GM04504 (cell line): ENCODE data around the gene LRRC4B.
"Not testable (repeated sequence)": the region's sequence is repeated elsewhere in the genome, so short reads cannot be mapped to it uniquely, and the experiment has no call there.

Experiments
- DNase-seq: peaks from one replicate; pipeline ENCODE4 v3.0.0-alpha.2; 2012; ENCODE audit warnings: low read depth

LRRC4B gene

GRCh38 chr19:50485284-50485955, 82.8 kb downstream of the LRRC4B start:
- DNase-seq: no peak

DNA sequence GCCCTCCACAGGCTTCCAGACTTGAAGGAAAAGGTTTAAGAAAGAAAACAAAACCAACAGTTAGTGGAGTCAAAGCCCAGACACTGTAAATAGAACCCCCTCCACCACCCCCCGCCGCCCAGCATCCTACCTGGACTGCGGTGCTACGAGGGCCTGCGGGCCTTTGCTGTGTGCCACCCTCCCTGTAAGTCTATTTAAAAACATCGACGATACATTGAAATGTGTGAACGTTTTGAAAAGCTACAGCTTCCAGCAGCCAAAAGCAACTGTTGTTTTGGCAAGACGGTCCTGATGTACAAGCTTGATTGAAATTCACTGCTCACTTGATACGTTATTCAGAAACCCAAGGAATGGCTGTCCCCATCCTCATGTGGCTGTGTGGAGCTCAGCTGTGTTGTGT, 85.3 kb downstream of the LRRC4B start:
- no peak for DNase-seq

DNA sequence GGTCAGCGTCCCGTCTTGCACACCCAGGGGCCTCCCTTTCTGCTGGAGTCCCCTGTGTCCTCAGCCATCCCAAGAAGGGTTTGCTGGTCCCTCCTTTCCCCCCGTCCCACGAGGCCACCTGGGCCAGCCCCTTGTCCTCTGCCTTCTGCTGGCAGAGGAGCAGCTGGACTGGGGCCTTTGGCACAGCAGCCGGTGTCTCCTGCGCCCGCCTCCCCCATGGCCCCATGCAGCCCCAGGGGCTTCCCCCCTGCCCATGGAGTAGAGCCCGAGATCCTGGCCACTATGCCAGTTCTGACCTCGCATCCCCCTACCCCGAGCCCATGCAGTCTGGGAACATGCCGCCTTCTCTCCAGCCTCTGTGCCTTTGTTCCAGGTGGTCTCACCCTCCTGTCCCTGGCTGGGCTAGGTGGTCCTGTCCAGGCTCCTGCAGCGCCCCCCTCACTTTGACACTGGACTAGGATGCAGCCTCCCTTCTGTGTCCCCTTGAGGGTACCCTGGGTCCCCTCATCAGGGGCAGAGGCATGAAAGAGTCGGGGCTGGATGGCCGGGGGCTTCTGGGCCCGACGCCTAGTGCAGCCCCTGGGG, 85.9 kb downstream of the LRRC4B start:
- no peak for DNase-seq

DNA sequence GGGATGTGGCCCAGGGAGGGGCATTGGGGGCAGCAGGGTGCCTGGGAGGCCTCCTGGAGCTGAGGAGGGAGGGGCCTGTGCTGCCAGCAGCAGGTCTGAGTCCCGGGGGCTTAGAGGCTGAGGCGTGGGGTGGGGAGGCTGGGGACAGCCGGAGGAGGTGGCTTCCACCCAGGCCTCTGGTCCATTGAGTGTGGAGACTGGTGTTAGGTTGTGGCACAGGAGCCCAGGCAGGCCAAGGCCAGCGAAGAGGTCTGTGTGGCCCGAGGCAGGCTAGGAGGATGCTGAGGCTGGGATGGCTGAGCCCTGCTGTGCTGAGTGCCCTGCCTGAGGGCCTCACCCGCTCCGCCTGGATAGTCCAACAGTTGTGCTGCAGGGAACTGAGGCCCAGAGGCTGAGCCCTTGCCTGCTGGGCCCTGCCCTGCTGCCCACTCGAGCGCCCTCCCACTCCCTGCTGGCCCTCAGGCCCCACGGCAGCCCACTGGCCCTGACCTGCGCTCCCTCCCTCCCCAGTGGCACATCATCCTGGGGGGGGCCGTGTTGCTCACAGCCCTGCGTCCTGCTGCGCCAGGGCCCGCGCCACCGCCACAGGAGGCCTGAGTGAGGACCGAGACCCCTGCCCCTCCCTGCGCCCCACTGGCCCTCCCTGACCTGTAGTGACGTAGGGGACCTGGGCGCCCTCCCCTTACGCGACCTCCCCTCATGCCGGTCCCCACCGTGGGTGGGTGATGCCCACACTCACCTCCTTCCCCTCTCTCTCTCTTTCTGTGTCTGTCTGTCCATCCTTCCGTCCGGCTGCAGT, 86.7 kb downstream of the LRRC4B start:
- no peak for DNase-seq

GRCh38 chr19:50480281-50481111, 87.7 kb downstream of the LRRC4B start:
- DNase-seq: no peak

DNA sequence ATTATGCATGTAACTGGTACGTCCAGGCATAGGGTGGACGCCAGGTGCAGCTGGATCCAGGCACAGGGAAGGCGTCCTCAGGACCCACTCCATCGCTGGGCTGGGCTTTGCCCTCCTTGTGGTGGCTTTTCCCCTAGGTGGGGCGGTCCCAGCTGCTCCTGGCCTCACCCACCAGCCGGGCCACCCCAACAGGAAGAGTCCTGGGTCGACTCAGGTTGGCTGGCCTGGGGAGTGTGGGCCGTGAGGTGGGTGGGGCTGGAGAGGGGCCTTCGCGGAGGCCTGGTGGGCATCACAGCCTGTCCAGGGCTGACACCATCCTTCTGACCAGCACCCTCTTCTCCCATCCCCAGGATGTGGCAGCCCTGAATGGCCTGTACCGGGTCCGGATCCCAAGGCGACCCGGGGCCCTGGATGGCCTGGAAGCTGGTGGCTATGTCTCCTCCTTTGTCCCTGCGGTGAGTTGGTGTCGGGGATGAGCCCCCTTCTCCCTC, 88.4 kb downstream of the LRRC4B start:
- DNase-seq: no peak

GRCh38 chr19:50478901-50479715, 89.1 kb downstream of the LRRC4B start:
- DNase-seq: no peak

DNA sequence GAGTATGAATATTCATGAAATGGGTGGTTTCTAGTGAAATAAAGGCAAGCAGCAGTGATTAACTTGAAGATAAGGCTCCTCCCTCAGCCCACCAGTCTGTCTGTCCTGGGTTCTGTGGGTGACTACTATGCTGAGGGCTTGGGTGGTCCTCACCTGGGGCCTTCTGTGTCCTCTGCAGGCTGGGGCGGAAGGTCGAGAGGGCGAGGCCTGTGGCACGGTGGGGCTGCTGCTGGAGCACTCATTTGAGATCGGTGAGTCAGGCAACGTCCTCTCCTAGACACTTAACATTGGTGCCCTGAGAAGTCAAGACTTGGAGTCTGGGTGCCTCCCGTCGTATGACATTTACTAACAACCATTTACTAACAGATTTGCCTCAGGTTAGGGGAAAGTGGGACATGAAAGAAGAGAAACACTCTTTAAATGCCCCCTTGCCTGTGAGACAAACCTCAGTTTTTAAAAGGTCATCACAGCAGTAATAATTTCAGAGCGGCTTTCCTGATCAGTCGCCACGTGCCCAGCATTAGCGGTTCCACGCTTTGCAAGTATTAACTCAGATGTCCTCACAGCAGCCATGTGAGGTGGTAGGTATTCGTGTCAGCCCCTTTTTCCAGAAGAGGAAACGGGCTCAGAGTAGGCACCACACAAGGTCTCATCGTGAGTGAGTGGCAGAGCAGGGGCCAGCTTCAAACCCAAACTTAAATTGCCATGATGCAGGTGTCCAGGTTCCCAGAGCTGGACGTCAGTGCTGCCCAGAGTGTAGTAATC, 90.3 kb downstream of the LRRC4B start:
- no peak for DNase-seq

- DNase-seq: no peak
These were observed 91.4 kb downstream of the LRRC4B start for GRCh38 chr19:50476907-50477238.

DNA sequence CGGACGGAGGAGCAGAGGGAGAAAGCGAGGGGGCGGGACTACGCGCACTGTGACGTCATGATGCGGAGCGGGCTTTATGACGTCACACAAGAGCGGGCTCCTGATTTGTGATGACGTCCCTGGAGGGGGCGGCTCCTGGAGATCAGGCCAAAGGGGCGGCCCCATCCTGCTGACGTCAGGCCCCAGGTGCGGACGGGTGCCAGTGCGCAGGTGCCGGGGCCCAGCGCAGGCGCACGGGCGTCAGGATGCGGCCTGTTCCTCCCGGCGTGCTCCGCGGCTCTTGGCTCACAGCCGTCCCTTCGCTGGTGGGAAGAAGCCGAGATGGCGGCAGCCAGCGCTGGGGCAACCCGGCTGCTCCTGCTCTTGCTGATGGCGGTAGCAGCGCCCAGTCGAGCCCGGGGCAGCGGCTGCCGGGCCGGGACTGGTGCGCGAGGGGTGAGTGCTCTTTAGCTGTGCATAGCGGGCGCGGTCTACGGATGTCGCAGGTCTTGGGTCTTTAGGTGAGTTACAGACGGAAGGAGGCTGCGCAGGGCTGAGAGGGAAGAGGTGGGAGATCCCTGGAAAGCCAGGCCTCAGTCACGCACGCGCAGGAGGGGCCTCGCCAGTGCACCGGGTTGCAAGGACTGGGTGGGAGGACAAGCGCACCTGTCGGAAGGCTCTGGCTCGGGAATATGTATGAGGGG, 91.9 kb downstream of the LRRC4B start, which contains the start of the genes EMC10 and GARIN5A:
EMC10 (plus strand) TSS at position 284 of the 683 bp plus-strand sequence; CDS start at position 322, 38 bp downstream.
GARIN5A (minus strand) TSS at position 625 of the 683 bp plus-strand sequence; CDS start at position 165, 460 bp downstream.
- DNase-seq: peak; percentile 88

DNA sequence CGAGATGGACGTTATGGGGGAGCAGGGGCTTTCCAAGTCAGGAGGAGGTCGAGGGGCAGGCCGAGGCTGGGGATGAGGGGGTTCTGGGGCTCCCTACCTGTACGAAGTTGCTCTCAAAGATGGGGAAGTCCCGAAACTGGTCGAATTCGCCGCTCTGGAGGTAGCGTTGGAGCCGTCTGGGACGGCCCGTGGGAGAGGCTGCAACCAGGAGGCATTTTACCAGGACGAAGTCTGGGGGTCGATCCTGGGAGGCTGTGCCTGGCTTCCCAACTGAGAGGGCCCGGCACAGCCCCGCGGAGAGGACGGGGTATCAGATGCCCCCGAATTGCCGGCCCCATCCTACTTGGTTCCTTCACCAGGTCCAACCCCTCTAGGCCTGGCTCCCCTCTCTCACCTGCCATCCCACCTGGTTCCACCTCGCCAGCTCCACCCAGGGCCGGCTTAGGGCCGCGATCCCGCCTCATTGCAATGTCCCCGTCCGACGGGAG, 92.5 kb downstream of the LRRC4B start:
- no peak for DNase-seq

DNA sequence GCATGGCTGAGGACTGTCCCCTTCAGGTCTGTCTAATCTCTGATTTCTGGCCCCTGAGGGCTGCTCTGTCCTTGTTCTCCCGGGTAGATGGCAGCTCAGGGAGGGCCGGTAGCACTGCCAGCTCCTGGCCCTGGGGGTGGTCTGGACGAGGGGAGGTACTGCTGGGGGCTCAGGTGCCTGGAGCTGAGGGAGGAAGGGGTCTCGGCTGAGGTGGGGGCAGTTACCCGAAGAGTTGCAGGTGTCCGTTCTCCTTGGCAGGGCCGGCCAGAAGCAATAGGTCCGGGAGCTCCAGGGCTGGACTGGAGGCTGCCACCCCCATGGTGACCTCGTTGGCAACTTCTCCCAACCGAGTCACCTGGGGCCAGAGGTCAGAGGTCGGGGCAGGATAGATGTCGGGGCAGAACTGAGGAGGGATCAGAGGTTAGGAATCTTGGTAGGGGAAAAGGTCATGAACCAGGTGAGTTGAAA, 93.1 kb downstream of the LRRC4B start:
- DNase-seq: no peak

DNA sequence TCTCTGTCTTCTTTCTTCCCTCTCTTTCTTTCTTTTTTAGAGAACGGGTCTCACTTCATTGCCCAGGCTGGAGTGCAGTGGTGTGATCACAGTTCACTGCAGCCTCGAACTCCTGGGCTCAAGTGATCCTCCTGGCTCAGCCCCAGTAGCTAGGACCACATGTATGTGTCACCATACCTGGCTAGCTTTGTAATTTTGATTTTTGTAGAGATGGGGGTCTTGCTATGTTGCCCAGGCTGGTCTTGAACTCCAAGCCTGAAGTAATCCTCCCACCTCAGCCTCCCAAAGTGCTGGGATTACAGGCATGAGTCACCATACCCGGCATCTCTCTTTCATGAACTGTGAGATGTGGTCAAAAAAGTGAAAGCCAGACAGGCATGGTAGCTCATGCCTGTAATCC, 94.9 kb downstream of the LRRC4B start:
- not testable (repeated sequence) for DNase-seq

DNA sequence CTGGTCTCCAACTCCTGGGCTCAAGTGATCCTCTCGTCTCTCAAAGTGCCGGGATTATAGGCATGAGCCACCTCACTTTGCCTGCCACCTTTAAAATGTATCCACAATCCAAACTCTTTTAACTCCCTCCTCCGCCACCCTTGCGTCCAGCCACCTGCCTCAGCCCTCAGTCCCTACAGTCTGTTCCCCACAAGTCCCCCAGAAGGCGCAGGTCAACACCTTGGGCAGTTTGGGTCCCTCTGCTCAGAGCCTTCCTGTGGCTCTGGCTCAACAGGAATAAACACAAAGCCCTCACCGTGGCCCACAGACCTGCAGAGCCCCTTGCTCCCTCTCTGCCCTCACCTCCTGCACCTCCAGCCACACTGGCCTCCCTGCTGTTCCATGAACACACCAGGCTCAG, 99.4 kb downstream of the LRRC4B start:
- no peak for DNase-seq

DNA sequence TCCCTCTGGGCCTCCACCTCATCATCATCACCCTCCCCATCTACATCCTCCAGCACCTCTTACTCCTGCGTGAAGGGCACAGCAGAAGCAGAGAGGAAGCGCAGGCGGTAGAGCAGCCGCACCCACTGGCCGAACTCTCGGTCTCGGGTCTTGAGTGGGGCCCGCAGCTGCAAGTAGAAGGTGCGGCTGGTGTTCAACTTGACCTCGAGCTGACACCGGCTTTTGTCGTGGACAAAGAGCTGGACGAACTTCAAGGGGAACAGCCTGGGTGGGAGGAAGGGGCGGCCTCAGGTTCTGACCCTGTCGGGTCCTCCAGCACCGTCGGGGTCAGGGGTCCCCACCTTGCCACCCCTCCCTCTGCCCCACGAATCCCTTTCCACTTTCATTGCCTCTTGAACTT, 100.7 kb downstream of the LRRC4B start:
- DNase-seq: no peak
